Measurements from ENCODE around the gene ANTKMT.

Gene ANTKMT

GRCh38 chr16:729768-730665, 9.1 kb downstream of the ANTKMT start:
- Histone ChIP-seq H4K8ac (ENCODE audit: low read depth, low read length) (no peak overlapping the region), H3K18ac (ENCODE audit: low read length) (no peak overlapping the region), H4K12ac (ENCODE audit: low read depth, low read length) (no peak overlapping the region), H3K23ac (ENCODE audit: low read length) (no peak overlapping the region), H3K4me1 (ENCODE audit: control insufficient read depth in 1 of 2, insufficient read depth in 2 of 2, low read length in 2 of 2) (peaks cover 10 to 13% of the 10 kb centered on the region in 2 experiments), H3K9ac (ENCODE audit: low read length) (no peak overlapping the region), H3K27ac (ENCODE audit: low read depth, low read length) (no peak overlapping the region), H2AK5ac (ENCODE audit: low read length) (no peak overlapping the region), H3K79me1 (ENCODE audit: low read length) (peaks cover 3% of the 10 kb centered on the region), H4K91ac (ENCODE audit: low read depth, low read length) (no peak overlapping the region), H3K4me3 (ENCODE audit: low read depth, low read length) (no peak overlapping the region), H3K79me2 (ENCODE audit: control insufficient read depth, insufficient read depth, low read length, poor library complexity) (no peaks in the 10 kb centered on the region), H3K4me2 (ENCODE audit: low read length) (no peak overlapping the region), H2BK12ac (ENCODE audit: low read length) (no peak overlapping the region), H3K4ac (ENCODE audit: low read depth, low read length) (no peak overlapping the region), H2BK120ac (ENCODE audit: insufficient read depth, low read length, poor library complexity) (no peak overlapping the region), H3K14ac (ENCODE audit: low read length) (no peak overlapping the region), H2BK5ac (ENCODE audit: low read depth, low read length, poor library complexity) (no peak overlapping the region), H3K9me3 (ENCODE audit: insufficient read depth, low read depth, low read length) (peaks cover 1% of the 10 kb centered on the region), H3K27me3 (ENCODE audit: insufficient read depth, low read length) (peaks cover 7% of the 10 kb centered on the region), H3K36me3 (ENCODE audit: control insufficient read depth in 1 of 2, insufficient read depth in 2 of 2, low read length in 2 of 2) (peaks cover 28 to 37% of the 10 kb centered on the region in 2 experiments), H2AFZ (ENCODE audit: insufficient read depth, low read length, poor library complexity) (no peak overlapping the region)
- DNase-seq: no peak
- no CpG with 5 or more reads among the region's 37 CpGs for WGBS (ENCODE audit: extremely low coverage, insufficient coverage, insufficient read length)

- H3K4me2 ChIP-seq (ENCODE audit: low read length): no peak overlapping the region
- no peak overlapping the region for H2AFZ ChIP-seq (ENCODE audit: insufficient read depth, low read length, poor library complexity)
- no peak overlapping the region for H2BK5ac ChIP-seq (ENCODE audit: low read depth, low read length, poor library complexity)
- H3K79me2 ChIP-seq (ENCODE audit: control insufficient read depth, insufficient read depth, low read length, poor library complexity): no peaks in the 10 kb centered on the region
- H3K18ac ChIP-seq (ENCODE audit: low read length): no peak overlapping the region
- peaks cover 1% of the 10 kb centered on the region for H3K9me3 ChIP-seq (ENCODE audit: insufficient read depth, low read depth, low read length)
- H2AK5ac ChIP-seq (ENCODE audit: low read length): no peak overlapping the region
- H4K91ac ChIP-seq (ENCODE audit: low read depth, low read length): no peak overlapping the region
- no peak overlapping the region for H3K14ac ChIP-seq (ENCODE audit: low read length)
- no peak overlapping the region for H4K8ac ChIP-seq (ENCODE audit: low read depth, low read length)
- H3K27me3 ChIP-seq (ENCODE audit: insufficient read depth, low read length): peaks cover 7% of the 10 kb centered on the region
- no peak overlapping the region for H2BK120ac ChIP-seq (ENCODE audit: insufficient read depth, low read length, poor library complexity)
- no peak overlapping the region for H4K12ac ChIP-seq (ENCODE audit: low read depth, low read length)
- peaks cover 3% of the 10 kb centered on the region for H3K79me1 ChIP-seq (ENCODE audit: low read length)
- no peak overlapping the region for H3K27ac ChIP-seq (ENCODE audit: low read depth, low read length)
- no peak overlapping the region for H3K23ac ChIP-seq (ENCODE audit: low read length)
- no peak overlapping the region for H3K4ac ChIP-seq (ENCODE audit: low read depth, low read length)
- H3K4me3 ChIP-seq (ENCODE audit: low read depth, low read length): no peak overlapping the region
- H3K4me1 ChIP-seq (ENCODE audit: control insufficient read depth in 1 of 2, insufficient read depth in 2 of 2, low read length in 2 of 2): peaks cover 10 to 13% of the 10 kb centered on the region in 2 experiments
- H3K36me3 ChIP-seq (ENCODE audit: control insufficient read depth in 1 of 2, insufficient read depth in 2 of 2, low read length in 2 of 2): peaks cover 35 to 45% of the 10 kb centered on the region in 2 experiments
- no peak overlapping the region for H3K9ac ChIP-seq (ENCODE audit: low read length)
- no peak overlapping the region for H2BK12ac ChIP-seq (ENCODE audit: low read length)
- DNase-seq: no peak
- no CpG with 5 or more reads among the region's 22 CpGs for WGBS (ENCODE audit: extremely low coverage, insufficient coverage, insufficient read length)
Observed at GRCh38 chr16:730666-731509, 9.9 kb downstream of the ANTKMT start.

GRCh38 chr16:732332-732731, 11.4 kb downstream of the ANTKMT start:
- Histone ChIP-seq H3K18ac (ENCODE audit: low read length) (no peak overlapping the region), H3K27me3 (ENCODE audit: insufficient read depth, low read length) (peaks cover 5% of the 10 kb centered on the region), H3K4me3 (ENCODE audit: low read depth, low read length) (no peak overlapping the region), H2BK12ac (ENCODE audit: low read length) (no peak overlapping the region), H2BK120ac (ENCODE audit: insufficient read depth, low read length, poor library complexity) (no peak overlapping the region), H3K9ac (ENCODE audit: low read length) (no peak overlapping the region), H3K4me1 (ENCODE audit: control insufficient read depth in 1 of 2, insufficient read depth in 2 of 2, low read length in 2 of 2) (peaks cover 7 to 9% of the 10 kb centered on the region in 2 experiments), H3K27ac (ENCODE audit: low read depth, low read length) (no peak overlapping the region), H3K14ac (ENCODE audit: low read length) (no peak overlapping the region), H3K23ac (ENCODE audit: low read length) (no peak overlapping the region), H4K8ac (ENCODE audit: low read depth, low read length) (no peak overlapping the region), H3K79me1 (ENCODE audit: low read length) (peaks cover 3% of the 10 kb centered on the region), H2AK5ac (ENCODE audit: low read length) (no peak overlapping the region), H3K9me3 (ENCODE audit: insufficient read depth, low read depth, low read length) (no peaks in the 10 kb centered on the region), H4K12ac (ENCODE audit: low read depth, low read length) (no peak overlapping the region), H2AFZ (ENCODE audit: insufficient read depth, low read length, poor library complexity) (no peak overlapping the region), H3K79me2 (ENCODE audit: control insufficient read depth, insufficient read depth, low read length, poor library complexity) (no peaks in the 10 kb centered on the region), H4K91ac (ENCODE audit: low read depth, low read length) (no peak overlapping the region), H3K4me2 (ENCODE audit: low read length) (no peak overlapping the region), H3K36me3 (ENCODE audit: control insufficient read depth in 1 of 2, insufficient read depth in 2 of 2, low read length in 2 of 2) (peaks cover 46 to 58% of the 10 kb centered on the region in 2 experiments), H2BK5ac (ENCODE audit: low read depth, low read length, poor library complexity) (no peak overlapping the region), H3K4ac (ENCODE audit: low read depth, low read length) (no peak overlapping the region)
- WGBS (ENCODE audit: extremely low coverage, insufficient coverage, insufficient read length): no CpG with 5 or more reads among the region's 12 CpGs
- no peak for DNase-seq

GRCh38 chr16:732936-733335, 12.0 kb downstream of the ANTKMT start:
- H3K79me1 ChIP-seq (ENCODE audit: low read length): peaks cover 3% of the 10 kb centered on the region
- H2BK5ac ChIP-seq (ENCODE audit: low read depth, low read length, poor library complexity): no peak overlapping the region
- no peak overlapping the region for H2AK5ac ChIP-seq (ENCODE audit: low read length)
- no peak overlapping the region for H3K18ac ChIP-seq (ENCODE audit: low read length)
- no peak overlapping the region for H4K8ac ChIP-seq (ENCODE audit: low read depth, low read length)
- no peak overlapping the region for H2AFZ ChIP-seq (ENCODE audit: insufficient read depth, low read length, poor library complexity)
- H4K12ac ChIP-seq (ENCODE audit: low read depth, low read length): no peak overlapping the region
- H3K9ac ChIP-seq (ENCODE audit: low read length): no peak overlapping the region
- no peak overlapping the region for H3K4ac ChIP-seq (ENCODE audit: low read depth, low read length)
- H3K27me3 ChIP-seq (ENCODE audit: insufficient read depth, low read length): no peaks in the 10 kb centered on the region
- no peak overlapping the region for H3K23ac ChIP-seq (ENCODE audit: low read length)
- H2BK120ac ChIP-seq (ENCODE audit: insufficient read depth, low read length, poor library complexity): no peak overlapping the region
- no CpG with 5 or more reads among the region's 13 CpGs for WGBS (ENCODE audit: extremely low coverage, insufficient coverage, insufficient read length)
- peaks cover 49 to 58% of the 10 kb centered on the region in 2 experiments for H3K36me3 ChIP-seq (ENCODE audit: control insufficient read depth in 1 of 2, insufficient read depth in 2 of 2, low read length in 2 of 2)
- no peak overlapping the region for H3K4me2 ChIP-seq (ENCODE audit: low read length)
- peaks cover 3% of the 10 kb centered on the region in 2 experiments for H3K4me1 ChIP-seq (ENCODE audit: control insufficient read depth in 1 of 2, insufficient read depth in 2 of 2, low read length in 2 of 2)
- no peak overlapping the region for H3K4me3 ChIP-seq (ENCODE audit: low read depth, low read length)
- H2BK12ac ChIP-seq (ENCODE audit: low read length): no peak overlapping the region
- no peaks in the 10 kb centered on the region for H3K79me2 ChIP-seq (ENCODE audit: control insufficient read depth, insufficient read depth, low read length, poor library complexity)
- H3K9me3 ChIP-seq (ENCODE audit: insufficient read depth, low read depth, low read length): no peaks in the 10 kb centered on the region
- H3K14ac ChIP-seq (ENCODE audit: low read length): no peak overlapping the region
- no peak overlapping the region for H3K27ac ChIP-seq (ENCODE audit: low read depth, low read length)
- no peak overlapping the region for H4K91ac ChIP-seq (ENCODE audit: low read depth, low read length)
- no peak for DNase-seq
